Inferior parietal cortex (tissue), 1 donor: Measurements from ENCODE around the gene DAZAP1.
A peak's percentile ranks its signal among the peaks of the same experiment; 100 is the strongest.

Source experiments
- DNase-seq: peaks from one replicate; pipeline ENCODE4 v3.0.0-alpha.2; 2016; ENCODE audit errors: extremely low spot score

The DAZAP1 gene

DNA sequence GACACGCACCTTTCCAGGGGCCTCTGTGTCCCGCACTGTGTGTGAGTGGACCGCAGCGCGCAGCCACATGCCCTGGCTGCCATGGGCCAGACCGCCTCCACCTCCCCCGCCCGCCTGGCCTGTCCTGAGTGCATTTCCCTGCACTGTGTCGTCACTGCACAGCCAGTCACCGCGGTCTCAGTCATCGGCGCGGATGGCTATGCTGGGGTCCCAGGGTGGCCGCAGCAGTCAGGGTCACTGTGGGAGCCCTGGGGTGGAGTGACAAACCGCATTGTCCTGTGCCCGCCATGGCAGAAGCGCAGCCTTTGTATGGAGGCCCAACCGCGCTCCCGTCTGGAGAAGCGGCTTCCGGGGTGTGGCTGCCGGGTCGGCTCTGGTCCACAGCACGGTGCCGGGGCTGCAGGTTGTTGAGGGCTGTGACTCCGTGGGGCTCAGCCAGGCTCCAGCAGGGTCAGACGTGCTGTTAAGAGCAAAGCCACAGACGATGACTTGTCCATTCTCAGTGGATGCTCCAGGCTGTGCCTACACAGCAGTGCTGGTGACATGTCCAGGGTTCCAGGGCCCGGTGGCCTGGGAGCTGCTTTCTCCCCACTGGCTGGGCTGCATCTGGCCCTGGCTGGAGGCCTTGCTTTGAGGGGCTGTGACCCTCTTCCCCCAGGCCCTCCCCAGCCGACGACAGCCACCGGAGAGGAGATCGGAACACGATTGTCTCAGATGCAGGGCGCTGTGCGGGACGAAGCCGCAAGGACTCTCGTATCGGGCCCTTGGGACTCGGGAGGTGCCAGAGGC lies 30.0 kb upstream of the DAZAP1 start:
- DNase-seq: no peak

DNA sequence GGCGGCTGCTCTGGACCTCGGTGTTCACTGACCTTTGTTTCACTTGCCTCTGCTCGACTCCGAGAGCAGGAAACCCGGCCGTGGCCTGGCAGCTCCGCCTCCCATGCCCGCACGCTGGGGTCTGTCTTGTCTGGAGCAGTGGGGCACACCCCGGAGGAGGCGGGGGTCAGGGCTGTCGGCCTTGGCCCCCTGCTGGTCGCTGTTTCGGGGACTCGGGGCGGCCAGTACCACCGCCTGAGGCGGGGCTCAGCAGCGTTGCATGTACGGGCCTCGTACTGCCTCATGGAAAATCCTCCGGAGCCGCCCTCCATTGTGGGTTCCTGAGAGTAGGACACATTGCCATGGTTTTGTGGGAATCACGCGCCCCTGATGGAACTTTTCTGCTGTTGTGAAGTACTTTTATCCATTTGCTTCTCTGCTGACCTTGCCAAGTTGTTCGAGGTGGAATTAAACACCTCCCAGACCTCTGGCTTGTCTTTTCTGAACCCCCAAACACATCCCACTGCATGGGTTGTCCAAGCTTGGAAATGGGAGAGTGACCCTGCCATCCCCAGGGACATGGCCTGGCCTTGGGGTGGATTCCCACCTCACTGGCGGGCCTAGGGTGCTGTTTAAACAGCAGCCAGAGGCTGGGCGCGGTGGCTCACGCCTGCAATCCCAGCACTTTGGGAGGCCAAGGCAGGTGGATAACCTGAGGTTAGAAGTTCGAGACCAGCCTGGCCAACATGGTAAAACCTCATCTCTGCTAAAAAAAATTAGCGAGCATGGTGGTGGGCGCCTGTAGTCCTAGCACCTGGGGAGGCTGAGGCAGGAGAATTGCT lies 29.2 kb upstream of the DAZAP1 start:
- no peak for DNase-seq

DNA sequence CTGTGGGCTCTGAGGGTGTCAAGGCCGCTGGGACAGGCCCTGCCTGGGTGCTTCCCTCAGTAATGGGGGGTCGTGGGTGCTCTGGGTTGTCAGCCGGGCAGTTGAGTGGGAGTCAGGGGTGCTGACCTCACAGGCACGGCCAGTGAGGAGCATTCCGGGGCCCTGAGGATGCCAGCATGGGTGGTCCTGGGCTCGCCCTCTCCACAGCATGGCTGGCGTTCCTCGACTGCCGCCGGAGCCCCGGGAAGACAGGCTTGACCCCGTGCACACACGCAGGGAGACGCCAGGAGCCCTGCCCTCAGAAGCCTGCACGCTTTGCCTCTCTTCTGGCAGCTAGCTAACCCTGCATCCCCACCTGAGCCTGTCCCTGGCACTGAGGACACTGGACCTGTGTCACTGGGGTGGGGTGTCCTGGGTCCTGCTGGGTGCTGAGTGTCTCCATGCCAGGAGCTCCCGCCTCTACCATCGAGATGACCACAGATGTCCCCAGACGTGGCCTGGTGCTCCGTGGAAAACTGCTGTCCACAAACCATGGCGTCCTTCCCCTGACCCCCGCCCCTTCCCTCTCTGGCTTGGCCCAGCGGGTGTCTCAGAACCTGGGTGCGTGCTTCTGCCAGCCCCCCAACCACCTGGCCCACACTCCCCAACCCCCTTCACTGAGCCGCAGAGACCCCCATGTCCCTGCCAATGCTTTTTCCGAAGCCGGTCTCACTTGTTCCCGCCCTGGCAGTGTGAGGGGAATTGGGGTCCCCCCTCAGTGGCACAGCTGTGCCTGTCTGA lies 28.1 kb upstream of the DAZAP1 start:
- no peak for DNase-seq

DNA sequence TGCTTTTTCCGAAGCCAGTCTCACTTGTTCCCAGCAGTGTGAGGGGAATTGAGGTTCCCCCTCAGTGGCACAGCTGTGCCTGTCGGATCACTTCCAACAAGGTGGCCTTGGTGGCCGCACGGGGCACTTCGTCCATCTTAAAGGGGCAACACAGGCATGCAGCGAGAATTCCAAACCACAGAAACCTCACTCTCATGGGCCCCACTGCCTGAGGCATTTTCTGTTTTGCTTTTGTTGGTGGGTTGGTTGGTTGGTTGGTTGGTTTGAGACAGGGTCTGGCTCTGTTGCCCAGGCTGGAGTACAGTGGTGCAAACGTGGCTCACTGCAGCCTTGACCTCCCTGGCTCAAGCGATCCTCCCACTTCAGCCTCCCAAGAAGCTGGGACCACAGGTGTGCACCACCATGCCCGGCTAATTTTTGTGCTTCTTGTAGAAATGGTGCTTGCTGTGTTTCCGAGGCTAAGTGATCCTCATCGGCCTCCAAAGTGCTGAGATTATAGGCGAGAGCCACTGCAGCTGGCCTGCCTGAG lies 27.4 kb upstream of the DAZAP1 start:
- DNase-seq: no peak

DNA sequence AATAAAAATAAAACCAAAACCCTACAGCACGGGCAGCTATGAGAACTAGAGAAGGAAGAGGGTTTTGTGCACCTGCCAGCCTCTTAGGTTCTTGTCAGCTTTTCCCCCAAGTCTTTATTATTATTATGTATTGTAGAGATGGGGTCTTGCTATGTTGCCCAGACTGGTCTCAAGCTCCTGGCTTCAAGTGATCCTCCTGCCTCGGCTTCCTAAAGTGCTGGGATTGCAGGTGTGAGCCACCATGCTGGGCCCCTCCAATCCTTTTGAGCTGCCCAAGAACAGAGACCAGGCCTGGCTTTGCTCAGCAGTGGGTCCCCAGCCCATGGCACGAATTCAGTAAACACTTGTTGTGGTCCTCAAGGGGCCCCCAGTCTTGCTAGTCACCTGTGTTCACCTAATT lies 25.1 kb upstream of the DAZAP1 start:
- DNase-seq: no peak

DNA sequence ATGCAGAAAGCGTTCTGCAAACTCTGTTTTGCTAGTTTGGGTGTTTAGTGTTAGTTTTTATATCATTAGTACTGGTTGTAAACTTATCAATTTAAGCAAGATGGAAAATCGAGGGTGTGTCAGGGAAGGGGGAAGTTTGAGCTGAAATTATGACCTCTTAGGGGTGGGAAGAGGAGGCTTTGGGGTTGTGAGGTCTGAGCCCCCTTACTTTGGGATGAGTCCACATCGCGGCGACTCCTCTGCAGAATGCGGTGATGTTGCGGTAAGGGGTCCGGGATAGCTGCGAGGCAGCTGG lies 24.4 kb upstream of the DAZAP1 start:
- DNase-seq: no peak

DNA sequence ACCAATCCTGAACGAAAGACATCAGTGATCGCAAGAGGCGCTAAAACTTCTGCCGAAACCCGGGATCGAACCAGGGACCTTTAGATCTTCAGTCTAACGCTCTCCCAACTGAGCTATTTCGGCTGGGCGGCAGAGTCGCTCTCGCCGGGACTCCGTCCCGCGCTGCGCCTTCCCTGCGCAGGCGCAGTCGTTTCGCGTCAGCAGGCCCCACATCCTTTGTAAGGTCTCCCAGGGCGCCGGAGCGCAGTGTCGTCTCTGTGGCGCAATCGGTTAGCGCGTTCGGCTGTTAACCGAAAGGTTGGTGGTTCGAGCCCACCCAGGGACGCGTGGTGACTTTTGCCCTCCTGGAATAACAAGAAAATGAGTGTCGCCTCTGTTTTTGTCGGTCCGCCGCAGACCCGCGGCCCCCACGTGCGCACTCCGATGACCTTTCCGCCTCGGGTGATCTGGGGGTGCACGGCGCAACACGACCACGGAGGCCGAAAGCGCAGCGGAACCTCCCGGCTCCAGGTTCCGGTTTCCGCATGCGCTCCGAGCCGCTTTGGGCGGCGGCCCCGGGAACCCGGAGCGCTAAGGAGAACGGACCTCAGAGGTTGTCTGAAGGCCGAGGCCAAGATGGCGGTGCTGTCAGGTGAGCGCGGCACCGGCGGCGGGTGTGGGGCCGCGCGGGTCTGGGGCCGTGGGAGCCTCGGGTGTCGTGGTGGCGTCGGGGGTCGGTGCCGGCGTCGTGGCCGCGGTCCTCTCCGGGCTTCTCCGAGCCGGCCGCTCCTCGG lies 23.9 kb upstream of the DAZAP1 start, which contains the start of gene NDUFS7:
NDUFS7 (plus strand) TSS at position 596 of the 773 bp plus-strand sequence; CDS start at position 616, 20 bp downstream.
- peak; percentile 96 for DNase-seq

DNA sequence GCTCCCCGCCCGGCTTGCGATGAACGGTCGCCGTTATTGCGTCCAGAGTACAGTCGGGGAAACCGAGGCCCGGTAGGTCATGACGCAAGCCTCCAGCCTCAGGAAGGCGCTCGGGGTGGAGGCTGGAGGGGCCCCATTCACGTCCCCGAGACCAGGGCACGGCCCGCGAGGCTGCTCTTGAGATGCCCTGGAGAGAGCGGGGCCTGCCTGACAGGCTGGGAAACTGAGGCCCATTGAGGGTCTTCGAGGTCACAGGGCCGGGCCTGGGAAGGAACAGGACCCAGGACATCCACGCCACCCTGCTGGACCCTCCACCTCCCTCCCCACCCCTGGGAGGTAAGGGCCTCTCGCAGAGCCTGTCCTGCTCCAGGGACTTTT lies 23.3 kb upstream of the DAZAP1 start:
- DNase-seq: no peak

DNA sequence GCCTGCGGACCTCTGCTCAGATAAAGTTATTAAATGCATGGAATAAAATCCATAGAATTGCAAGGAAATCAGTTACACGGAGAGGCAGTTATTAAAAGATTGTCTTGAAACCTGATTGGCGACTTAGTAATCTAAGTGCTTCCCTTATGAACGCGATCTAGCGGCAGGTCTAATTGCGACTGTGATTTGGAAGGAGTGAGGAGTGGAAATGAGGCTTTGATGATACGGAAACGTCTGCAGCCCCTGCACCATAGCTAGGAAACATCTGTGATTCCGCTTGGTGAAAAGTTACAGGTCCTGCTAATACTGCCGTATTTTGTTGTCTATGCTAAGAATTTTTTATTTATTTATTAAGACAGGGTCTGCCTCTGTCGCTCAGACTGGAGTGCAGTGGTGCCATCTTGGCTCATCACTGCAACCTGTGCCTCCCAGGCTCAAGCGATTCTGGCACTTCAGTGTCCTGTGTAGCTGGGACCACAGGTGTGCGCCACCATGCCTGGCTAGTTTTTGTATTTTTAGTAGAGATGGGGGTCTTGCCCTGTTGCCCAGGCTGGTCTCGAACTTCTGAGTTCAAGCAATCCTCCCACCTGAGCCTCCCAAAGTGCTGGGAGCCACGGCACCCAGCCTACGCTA lies 22.8 kb upstream of the DAZAP1 start:
- DNase-seq: no peak

DNA sequence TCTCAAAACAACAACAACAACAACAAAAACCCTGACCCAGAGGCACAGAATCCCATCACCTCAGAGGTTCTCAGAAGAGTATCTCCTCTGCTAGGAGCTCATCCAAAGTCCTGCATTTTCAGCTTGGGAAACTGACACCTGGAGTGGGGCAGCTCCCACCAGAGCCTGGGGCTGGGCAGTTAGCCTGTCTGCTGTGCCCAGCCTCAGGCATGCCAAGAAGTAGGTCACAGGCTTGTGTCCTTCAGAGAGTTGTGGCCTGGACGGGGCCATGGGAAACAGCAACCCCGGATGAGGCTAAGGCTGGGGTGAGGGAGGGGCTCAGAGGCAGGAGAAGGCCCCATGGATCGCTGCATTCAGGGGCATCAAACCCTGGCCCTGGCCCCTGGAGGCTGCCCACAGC lies 21.6 kb upstream of the DAZAP1 start:
- no peak for DNase-seq

DNA sequence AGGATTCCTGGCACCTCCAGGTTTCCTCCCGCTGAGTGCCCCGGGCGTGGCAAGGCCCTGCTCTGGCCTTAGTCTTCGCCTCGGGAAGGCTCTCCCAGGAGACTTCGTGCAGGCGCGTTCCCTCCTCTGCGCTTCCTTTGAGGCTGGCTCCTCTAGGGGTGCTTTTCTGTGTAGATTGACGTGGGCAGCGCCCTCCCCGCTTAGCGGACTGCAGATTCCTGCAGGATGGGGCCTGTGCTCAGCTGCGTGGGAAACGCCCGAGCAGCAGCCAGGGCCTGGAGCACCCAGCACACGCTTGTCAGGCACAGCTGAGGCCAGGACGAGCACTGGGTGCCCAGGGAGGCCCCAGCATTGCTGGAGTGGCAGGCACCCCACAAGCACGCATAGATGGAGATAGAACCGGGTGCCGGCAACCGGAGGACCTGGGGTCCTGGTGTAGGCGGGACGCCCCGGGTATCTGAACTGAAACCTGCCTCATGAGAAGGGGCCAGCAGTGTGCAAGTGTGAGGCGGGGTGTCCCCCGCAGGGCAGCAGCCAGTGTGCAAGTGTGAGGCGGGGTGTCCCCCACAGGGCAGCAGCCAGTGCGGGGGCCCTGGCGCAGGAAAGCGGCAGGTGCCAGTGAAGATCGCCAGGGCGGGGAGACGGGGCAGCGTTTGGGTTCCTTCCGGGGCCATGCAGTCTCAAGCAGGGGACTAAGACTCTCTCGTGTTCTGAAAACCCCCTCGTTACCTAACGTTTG lies 20.3 kb upstream of the DAZAP1 start:
- DNase-seq: no peak

DNA sequence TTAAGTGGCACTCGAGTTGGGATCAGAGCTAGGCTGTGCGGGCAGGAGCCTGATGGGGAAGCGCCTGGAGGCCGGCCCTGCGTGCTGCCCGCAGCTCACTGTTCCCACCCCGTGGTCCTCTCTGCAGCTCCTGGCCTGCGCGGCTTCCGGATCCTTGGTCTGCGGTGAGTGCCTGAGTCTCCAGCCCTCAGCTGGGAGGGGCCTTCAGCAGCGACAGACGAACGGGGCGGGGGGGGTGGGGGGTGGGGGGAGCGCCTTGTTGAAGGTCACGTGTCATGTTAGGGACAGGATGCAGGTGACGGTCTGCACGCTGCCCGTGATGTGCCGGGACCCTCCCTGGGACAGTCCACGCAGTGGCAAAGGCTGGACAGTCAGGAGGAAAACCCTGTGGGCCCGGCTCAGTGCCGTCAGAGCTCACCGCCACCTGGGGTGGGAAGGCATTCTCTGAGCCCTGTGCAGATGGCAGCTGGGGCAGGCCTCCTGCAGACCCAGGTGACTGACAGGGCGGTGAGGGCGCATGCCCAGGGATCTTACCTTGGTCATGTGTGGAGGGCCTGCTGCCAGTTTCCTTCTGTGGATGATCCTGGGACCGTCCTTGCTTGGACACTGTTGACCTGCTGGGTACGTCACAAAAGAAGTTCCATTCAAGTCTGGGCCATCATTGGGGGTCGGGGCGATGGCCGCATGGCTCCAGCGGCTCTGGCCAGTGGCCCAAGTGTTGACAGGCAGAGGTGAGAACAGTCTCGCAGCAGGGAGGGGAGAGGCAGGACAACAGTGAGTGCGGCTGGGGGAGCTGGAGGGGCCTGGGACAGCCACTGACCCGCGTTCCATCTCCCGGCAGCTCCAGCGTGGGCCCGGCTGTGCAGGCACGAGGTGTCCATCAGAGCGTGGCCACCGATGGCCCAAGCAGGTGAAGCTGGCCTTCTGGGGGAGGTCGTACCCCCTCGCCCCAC lies 19.4 kb upstream of the DAZAP1 start:
- no peak for DNase-seq

DNA sequence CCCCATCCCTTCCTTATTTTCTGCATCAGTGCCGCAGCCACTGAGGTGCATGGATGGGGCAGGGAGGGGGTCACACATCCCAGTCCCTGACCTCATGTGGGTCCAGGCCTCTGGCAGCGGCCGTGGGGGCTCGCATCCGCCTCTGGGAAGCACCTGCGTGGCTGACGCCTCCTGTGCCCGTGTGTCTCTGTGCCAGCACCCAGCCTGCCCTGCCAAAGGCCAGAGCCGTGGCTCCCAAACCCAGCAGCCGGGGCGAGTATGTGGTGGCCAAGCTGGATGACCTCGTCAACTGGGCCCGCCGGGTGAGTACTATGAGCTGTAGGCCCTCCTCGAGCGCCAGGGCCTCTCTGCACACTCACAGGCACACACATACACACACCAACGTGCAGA lies 18.8 kb upstream of the DAZAP1 start:
- DNase-seq: no peak

DNA sequence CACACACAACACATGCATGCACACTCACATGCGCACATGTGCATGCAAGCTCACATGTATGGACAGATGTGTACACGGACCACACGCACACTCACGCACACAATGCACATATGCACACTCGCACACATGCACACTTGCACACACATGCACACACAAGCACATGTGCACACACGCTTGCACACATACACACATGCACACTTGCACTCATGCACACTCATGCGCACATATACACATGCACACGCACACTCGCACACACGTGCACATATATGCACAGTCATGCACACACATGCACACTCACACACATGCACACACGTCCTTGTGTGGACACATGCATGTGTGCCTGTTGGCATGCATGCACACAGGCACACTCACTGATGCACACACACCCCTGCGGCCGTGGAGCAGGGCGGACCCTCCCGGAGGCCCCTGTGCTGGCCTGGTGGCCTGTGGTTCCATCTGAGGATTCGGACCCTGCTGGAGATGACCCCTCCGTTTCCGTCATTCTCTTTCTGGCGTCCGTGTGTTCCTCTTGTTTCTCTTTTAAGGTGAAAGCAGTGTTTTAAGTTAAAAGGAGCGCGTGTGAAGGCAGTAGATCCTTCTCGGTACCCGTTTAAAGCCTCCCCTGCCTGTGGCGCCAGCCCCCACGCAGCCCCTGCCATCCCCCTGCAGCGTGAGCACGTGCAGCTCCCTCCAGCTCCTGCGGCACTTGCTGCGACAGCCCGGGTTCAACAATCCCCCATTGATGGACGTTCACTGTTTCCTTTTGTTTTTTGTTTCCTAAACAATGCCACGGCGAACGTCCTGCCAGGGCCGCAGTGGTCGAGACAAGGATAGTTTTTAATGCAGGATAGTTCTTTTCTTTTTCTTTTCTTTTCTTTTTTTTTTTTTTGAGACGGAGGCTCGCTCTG lies 18.1 kb upstream of the DAZAP1 start:
- peak; percentile 78 for DNase-seq

DNA sequence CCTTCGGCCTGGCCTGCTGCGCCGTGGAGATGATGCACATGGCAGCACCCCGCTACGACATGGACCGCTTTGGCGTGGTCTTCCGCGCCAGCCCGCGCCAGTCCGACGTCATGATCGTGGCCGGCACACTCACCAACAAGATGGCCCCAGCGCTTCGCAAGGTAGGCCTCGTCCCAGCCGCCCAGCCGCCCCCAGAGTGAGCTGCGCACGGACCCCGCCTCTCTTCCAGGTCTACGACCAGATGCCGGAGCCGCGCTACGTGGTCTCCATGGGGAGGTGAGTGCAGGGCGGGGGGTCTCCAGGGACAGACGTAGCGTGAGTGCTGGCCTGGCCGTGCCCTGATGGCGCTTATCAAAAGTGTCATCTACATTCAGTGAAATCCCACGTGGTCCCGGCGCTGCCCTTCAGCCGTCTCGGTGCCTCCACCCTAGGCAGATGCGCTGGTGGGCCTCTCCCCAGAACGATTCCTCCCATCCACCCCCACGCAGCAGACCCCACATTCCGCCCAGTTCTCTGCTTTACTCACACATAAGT lies 16.4 kb upstream of the DAZAP1 start:
- no peak for DNase-seq

DNA sequence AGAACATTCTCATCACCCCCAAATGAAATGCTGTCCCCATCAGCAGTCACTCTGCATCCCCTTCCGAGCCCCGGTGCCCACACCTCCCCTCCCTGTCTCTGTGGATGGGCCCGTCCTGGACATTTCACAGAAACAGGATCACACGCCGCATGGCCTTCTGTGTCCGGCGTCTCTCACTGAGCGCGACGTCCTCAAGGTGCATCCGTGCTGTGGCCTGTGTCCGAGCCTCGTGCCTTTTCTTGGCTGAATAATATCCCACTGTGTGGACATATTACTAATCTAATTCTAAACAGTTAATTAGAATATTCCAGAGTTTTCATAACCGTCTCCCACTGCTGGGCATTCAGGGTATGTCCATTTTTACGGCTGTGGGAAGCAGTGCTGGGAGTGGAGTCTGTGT lies 15.0 kb upstream of the DAZAP1 start:
- DNase-seq: no peak

DNA sequence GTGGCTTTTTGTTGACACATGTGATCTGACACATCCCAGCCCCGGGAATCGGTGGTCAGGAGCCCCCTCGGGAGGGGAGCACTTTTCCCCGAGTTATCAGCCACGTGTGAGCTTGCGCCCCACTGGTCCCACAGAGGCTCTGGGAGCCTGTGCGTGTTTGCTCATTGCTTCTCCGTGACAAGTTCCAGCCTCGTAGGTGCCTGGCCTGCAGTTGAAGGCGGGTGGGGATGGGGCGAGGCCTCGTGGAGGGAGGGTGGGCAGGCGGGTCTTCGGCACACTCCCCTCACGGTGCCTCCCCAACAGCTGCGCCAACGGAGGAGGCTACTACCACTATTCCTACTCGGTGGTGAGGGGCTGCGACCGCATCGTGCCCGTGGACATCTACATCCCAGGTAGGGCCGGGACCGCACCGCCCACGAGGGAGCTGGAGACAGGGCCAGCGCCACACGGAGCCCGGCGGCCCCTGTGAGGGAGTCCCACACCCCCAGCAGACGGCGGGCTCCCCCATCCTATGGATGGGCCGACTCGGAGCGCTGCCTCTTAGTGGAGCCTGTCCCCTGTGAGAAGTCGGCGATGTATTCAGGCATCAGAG lies 14.4 kb upstream of the DAZAP1 start:
- DNase-seq: no peak
